Sigmoid colon (tissue), 7 donors: Measurements from ENCODE around the gene TRMT2A. TPM values are rescaled to one million over a fixed set of nuclear protein-coding genes. Genes with fewer than 3 reads are reported as not detected.

Experiments used
- DNase-seq: peaks from one replicate; pipeline ENCODE4 v3.0.0-alpha.2; 2019
- H3K27ac ChIP-seq, 4 donors: fragments of 200-600 bp; sonication (generic); one replicate each; pipeline ENCODE4 v1.5.1; 2016 to 2019; ENCODE audit warnings: mild to moderate bottlenecking in 1 of 4
- H3K27me3 ChIP-seq, 3 donors: fragments of 200-600 bp; sonication (generic); one replicate each; pipeline ENCODE4 v1.5.1; 2019; ENCODE audit warnings: mild to moderate bottlenecking in 1 of 3
- H3K36me3 ChIP-seq, 4 donors: fragments of 200-600 bp; sonication (generic); one replicate each; pipeline ENCODE4 v1.5.1; 2016 to 2019
- H3K4me1 ChIP-seq, 4 donors: fragments of 200-600 bp; sonication (generic); one replicate each; pipeline ENCODE4 v1.5.1; 2017 to 2019
- H3K4me3 ChIP-seq, 4 donors: fragments of 200-600 bp; sonication (generic); one replicate each; pipeline ENCODE4 v1.5.1; 2017 to 2019; ENCODE audit warnings: mild to moderate bottlenecking in 2 of 4, moderate library complexity in 1 of 4
- H3K9me3 ChIP-seq, 4 donors: fragments of 200-600 bp in 3 of 4; sonication (generic) in 3 of 4; one replicate each; pipeline versions ENCODE4 v1.5.1 to v1.6.1; 2013 to 2019
- CTCF ChIP-seq, 4 experiments: fragments of 450-650 bp in 3 of 4; fragments of 200-600 bp in 1 of 4; IDR thresholded peaks; one replicate each; pipeline ENCODE4 v1.5.1; 2016 to 2019; ENCODE audit warnings: antibody characterized with exemption in 4 of 4, mild to moderate bottlenecking in 3 of 4, moderate library complexity in 2 of 4
- EP300 ChIP-seq, 4 donors: sonication (generic); formaldehyde crosslinking; IDR thresholded peaks; one replicate each; pipeline ENCODE4 v1.6.1; 2017; ENCODE audit warnings: antibody characterized with exemption in 4 of 4
- POLR2A ChIP-seq, 2 donors: fragments of 450-650 bp; IDR thresholded peaks; one replicate each; pipeline ENCODE4 v1.6.1; 2016; ENCODE audit warnings: antibody characterized with exemption in 2 of 2, mild to moderate bottlenecking in 2 of 2, moderate library complexity in 2 of 2
- POLR2AphosphoS5 ChIP-seq, 4 donors: sonication (generic); formaldehyde crosslinking; IDR thresholded peaks; one replicate each; pipeline ENCODE4 v1.6.1; 2017; ENCODE audit warnings: antibody characterized with exemption in 4 of 4
- WGBS, 2 donors: extraction: QIAGEN DNeasy Blood & Tissue Kit; methylation state at CpG; one replicate each; pipeline ENCODE4 v1.1.7; 2013; 5-methylcytosine and 5-hydroxymethylcytosine counted together
- intact Hi-C: fragments of 100-400 bp; cut with DNase I; formaldehyde crosslinking; loops from one replicate; pipeline ENCODE4 v1.15.1; 2023
- polyA plus RNA-seq, 3 donors: library from polyadenylated mRNA; stranded (reverse); fragments of 200-250 nt; gene quantifications; one replicate each; pipeline ENCODE4 v1.2.3, GENCODE V29; 2013
- total RNA-seq, 4 donors: library from RNA; depleted of rRNA; stranded (reverse); fragments of >200 nt; gene quantifications; one replicate each; pipeline ENCODE4 v1.1.0, GENCODE V29; 2016
- donor health status: healthy with polysubstance abuse.
- donor health status: Bipolar disorder and iron deficiency.
- donor health status: healthy.

Gene TRMT2A
- total and polyA plus RNA-seq, 7 donors, result 8.6 to 55.1 (median 43.7) TPM

GRCh38 chr22:20083891-20084546 is 33.0 kb downstream of the TRMT2A start:
- no peak for TF ChIP-seq CTCF (IDR thresholded peaks at IDR 0.05)
- no peak for TF ChIP-seq POLR2A (IDR thresholded peaks at IDR 0.05)
- no peak for TF ChIP-seq EP300 (IDR thresholded peaks at IDR 0.05)
- no peak for TF ChIP-seq POLR2AphosphoS5 (IDR thresholded peaks at IDR 0.05)
- Histone ChIP-seq H3K27me3 (no peaks in the 10 kb centered on the region), H3K4me3 (no peak overlapping the region), H3K9me3 (no peaks in the 10 kb centered on the region), H3K27ac (peak overlapping the region in 1 of 4 donors; percentile 97), H3K4me1 (peaks cover 0 to 58% (median 51%) of the 10 kb centered on the region in 4 donors), H3K36me3 (peaks cover 16 to 35% (median 29%) of the 10 kb centered on the region in 4 donors)
- no peak for DNase-seq
- 82 to 90% methylated on average over 10 of the region's 10 CpGs for WGBS, 2 donors
- intact Hi-C loops, result loop anchor here (5.0 to 10.0 kb wide), 3 partner anchors 33 to 109 kb away; partner anchors contain the start of genes RANBP1, TRMT2A and ZDHHC8

GRCh38 chr22:20083157-20083890 is 33.7 kb downstream of the TRMT2A start:
- H3K27ac ChIP-seq, result peak overlapping the region; percentile 7 to 97 (median 22)

DNA sequence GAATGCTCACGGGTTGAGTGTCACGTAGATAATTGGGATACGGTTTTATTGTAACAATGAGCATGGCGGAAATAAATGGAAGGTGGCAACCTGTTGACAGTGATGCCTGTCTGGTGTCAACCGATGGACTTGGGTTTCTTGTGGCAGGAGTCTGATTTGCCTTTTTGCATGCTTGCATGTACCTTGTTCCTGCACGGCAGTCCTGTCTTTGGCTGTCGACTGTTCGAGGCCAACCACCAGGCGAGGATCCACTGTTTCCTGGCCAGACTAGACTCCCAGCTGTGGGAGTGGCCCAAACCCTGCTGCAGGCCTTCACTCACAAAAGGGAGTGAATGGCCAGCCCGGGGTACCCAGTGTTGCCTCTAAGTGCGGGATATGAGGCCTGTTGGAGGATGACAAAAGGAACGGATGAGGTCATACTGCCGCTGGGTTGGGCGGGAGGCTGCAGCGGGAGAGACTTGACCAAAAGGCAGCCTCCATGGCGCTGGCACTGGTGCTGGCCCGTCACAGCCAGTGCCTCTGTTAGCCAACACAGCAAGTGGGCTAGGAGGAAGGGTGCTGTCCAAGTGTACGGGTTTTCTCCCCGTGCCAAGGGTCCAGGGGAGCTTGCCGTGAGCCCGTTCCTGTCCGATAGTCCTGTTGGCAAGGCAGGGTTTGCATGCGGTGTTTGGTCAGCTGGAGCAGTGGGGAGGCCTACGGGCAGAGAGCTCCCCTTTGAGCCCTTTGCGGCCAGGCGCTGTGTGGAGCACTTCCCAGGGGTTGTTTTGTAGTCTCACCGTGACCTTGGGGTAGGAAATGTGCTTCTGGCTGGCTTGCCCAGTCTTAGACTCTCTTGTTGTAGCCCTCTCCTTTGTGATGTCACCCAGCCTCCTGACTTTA is 36.0 kb downstream of the TRMT2A start:
- DNase-seq, result no peak

More at GRCh38 chr22:20083157-20083890, 33.7 kb downstream of the TRMT2A start:
- no peaks in the 10 kb centered on the region for H3K27me3 ChIP-seq
- no peak for DNase-seq
- H3K4me1 ChIP-seq, result peaks cover 0 to 58% (median 51%) of the 10 kb centered on the region in 4 donors
- intact Hi-C loops, result loop anchor here (5.0 to 10.0 kb wide), 3 partner anchors 34 to 109 kb away; partner anchors contain the start of genes RANBP1, TRMT2A and ZDHHC8
- 87% methylated on average over 10 of the region's 10 CpGs for WGBS, 2 donors
- H3K36me3 ChIP-seq, result peaks cover 13 to 28% (median 24%) of the 10 kb centered on the region in 4 donors
- H3K9me3 ChIP-seq, result no peaks in the 10 kb centered on the region
- TF ChIP-seq EP300 (IDR thresholded peaks at IDR 0.05) (no peak), POLR2A (IDR thresholded peaks at IDR 0.05) (no peak), CTCF (IDR thresholded peaks at IDR 0.05) (no peak), POLR2AphosphoS5 (IDR thresholded peaks at IDR 0.05) (no peak)
- H3K4me3 ChIP-seq, result no peak overlapping the region

More for the DNA sequence above, 36.0 kb downstream of the TRMT2A start:
- WGBS, 2 donors, result 7 to 30% methylated on average over 27 of the region's 27 CpGs
- TF ChIP-seq POLR2A (IDR thresholded peaks at IDR 0.05) (no peak), CTCF (IDR thresholded peaks at IDR 0.05) (no peak)
- Histone ChIP-seq H3K27me3 (no peaks in the 10 kb centered on the region), H3K36me3 (peaks cover 0 to 5% (median 4%) of the 10 kb centered on the region in 4 donors), H3K27ac (peak overlapping the region; percentile 88 to 97 (median 94)), H3K9me3 (no peaks in the 10 kb centered on the region), H3K4me3 (peak overlapping the region; percentile 80 to 91 (median 88)), H3K4me1 (peaks cover 0 to 58% (median 51%) of the 10 kb centered on the region in 4 donors)
- intact Hi-C loops, result loop anchor here (2.0 to 10.0 kb wide), 4 partner anchors 36 to 106 kb away; partner anchors contain the start of genes RANBP1, TANGO2, TRMT2A and ZDHHC8
